IMR-90 (cell line): ENCODE measurements around the gene SOX4. TPM values are rescaled to one million over a fixed set of nuclear protein-coding genes. Genes with fewer than 3 reads are reported as not detected.

Experiments used
- ATAC-seq: fragments of 200-7000 bp; cut with Tn5 transposase; 2 replicates; pipeline ENCODE4 v1.9.1; 2020; ENCODE audit warnings: low read depth, mild to moderate bottlenecking, moderate library complexity
- BruUV-seq: library from RNA; stranded (reverse); fragments of 400-500 nt; replicated peaks from 2 replicates; lab custom pipeline; 2021; lab: Mats Ljungman, UMichigan
- CTCF ChIA-PET: fragments of 300-600 bp; formaldehyde crosslinking; extraction: SDS; loops from one replicate; lab custom pipeline; 2021; ENCODE audit warnings: antibody characterized with exemption; lab: Yijun Ruan, JAX
- POLR2A ChIA-PET: fragments of 300-600 bp; sonication (Branson Sonifier 250); formaldehyde crosslinking; loops from one replicate; lab custom pipeline; 2022; ENCODE audit warnings: antibody characterized with exemption; ENCODE audit not compliant: unreplicated experiment; lab: Charles Lee
- DNase-seq: peaks from one replicate; pipeline ENCODE4 v3.0.0; 2013
- H2AFZ ChIP-seq: replicated peaks from 2 replicates; pipeline ENCODE3; 2013; ENCODE audit warnings: low read length, mild to moderate bottlenecking; ENCODE audit not compliant: poor library complexity
- H2AK5ac ChIP-seq: 2 replicates; pipeline ENCODE4 v1.6.1; 2013; ENCODE audit warnings: low read depth, low read length, inconsistent platforms
- H2AK9ac ChIP-seq: replicated peaks from 2 replicates; pipeline ENCODE3; 2013; ENCODE audit warnings: mild to moderate bottlenecking, low read depth, low read length, moderate library complexity; ENCODE audit not compliant: poor library complexity
- H2BK120ac ChIP-seq: 2 replicates; pipeline ENCODE4 v1.6.1; 2013; ENCODE audit warnings: low read depth, low read length, inconsistent platforms
- H2BK15ac ChIP-seq: 3 replicates; pipeline ENCODE4 v1.6.1; 2013; ENCODE audit warnings: low read depth, low read length, inconsistent platforms
- H2BK20ac ChIP-seq: 2 replicates; pipeline ENCODE4 v1.6.1; 2013; ENCODE audit warnings: low read depth, mild to moderate bottlenecking, inconsistent platforms, low read length, moderate library complexity
- H2BK5ac ChIP-seq: 2 replicates; pipeline ENCODE4 v1.6.1; 2013; ENCODE audit warnings: mild to moderate bottlenecking, low read depth, low read length, inconsistent platforms; ENCODE audit not compliant: poor library complexity, severe bottlenecking
- H3K14ac ChIP-seq: replicated peaks from 2 replicates; pipeline ENCODE4 v1.6.1; 2013; ENCODE audit warnings: low read depth, low read length, inconsistent platforms
- H3K18ac ChIP-seq: 2 replicates; pipeline ENCODE4 v1.6.1; 2013; ENCODE audit warnings: low read depth, low read length, control low read depth
- H3K23ac ChIP-seq: 2 replicates; pipeline ENCODE4 v1.6.1; 2013; ENCODE audit warnings: low read depth, low read length, inconsistent platforms
- H3K27ac ChIP-seq: 2 replicates; pipeline ENCODE4 v1.5.1; 2013; ENCODE audit warnings: mild to moderate bottlenecking, control low read depth, low read length; ENCODE audit not compliant: insufficient read depth
- H3K27me3 ChIP-seq: 2 replicates; pipeline ENCODE4 v1.6.1; 2013; ENCODE audit warnings: low read length; ENCODE audit not compliant: control insufficient read depth, insufficient read depth
- H3K36me3 ChIP-seq: 2 replicates; pipeline ENCODE4 v1.6.1; 2013; ENCODE audit warnings: low read length, mixed read lengths; ENCODE audit not compliant: control insufficient read depth, insufficient read depth
- H3K4ac ChIP-seq: 2 replicates; pipeline ENCODE4 v1.6.1; 2013; ENCODE audit warnings: low read depth, low read length, inconsistent platforms
- H3K4me1 ChIP-seq: 2 replicates; pipeline ENCODE4 v1.6.1; 2013; ENCODE audit warnings: low read length, mixed read lengths; ENCODE audit not compliant: control insufficient read depth, insufficient read depth
- H3K4me2 ChIP-seq: 2 replicates; pipeline ENCODE4 v1.6.1; 2013; ENCODE audit warnings: low read depth, mild to moderate bottlenecking, control low read depth, low read length, moderate library complexity
- H3K4me3 ChIP-seq: 2 replicates; pipeline ENCODE4 v1.5.1; 2013; ENCODE audit warnings: low read depth, mild to moderate bottlenecking, control low read depth, low read length, moderate library complexity; ENCODE audit not compliant: insufficient read depth
- H3K56ac ChIP-seq: 2 replicates; pipeline ENCODE4 v1.6.1; 2013; ENCODE audit warnings: low read length, inconsistent platforms; ENCODE audit not compliant: insufficient read depth; ENCODE audit errors: extremely low read depth
- H3K79me1 ChIP-seq, 2 experiments: 2 replicates each; pipeline ENCODE4 v1.6.1; 2013; ENCODE audit warnings: low read length in 2 of 2, inconsistent platforms in 1 of 2, low read depth in 1 of 2
- H3K9ac ChIP-seq: 2 replicates; pipeline ENCODE4 v1.6.1; 2013; ENCODE audit warnings: low read depth, low read length, control low read depth
- H3K9me1 ChIP-seq: 2 replicates; pipeline ENCODE4 v1.6.1; 2013; ENCODE audit warnings: low read length, inconsistent platforms; ENCODE audit not compliant: insufficient read depth
- H3K9me3 ChIP-seq: 2 replicates; pipeline ENCODE4 v1.6.1; 2013; ENCODE audit warnings: low read length; ENCODE audit not compliant: control insufficient read depth, insufficient read depth
- H4K20me1 ChIP-seq: 2 replicates; pipeline ENCODE4 v1.6.1; 2013; ENCODE audit warnings: low read length, inconsistent platforms; ENCODE audit not compliant: insufficient read depth
- H4K5ac ChIP-seq: 2 replicates; pipeline ENCODE4 v1.6.1; 2013; ENCODE audit warnings: mild to moderate bottlenecking, low read depth, low read length, control low read depth
- H4K8ac ChIP-seq, 2 experiments: 2 replicates each; pipeline ENCODE4 v1.6.1; 2013; ENCODE audit warnings: low read depth in 2 of 2, low read length in 2 of 2, control low read depth in 1 of 2, inconsistent platforms in 1 of 2
- H4K91ac ChIP-seq: 2 replicates; pipeline ENCODE4 v1.6.1; 2013; ENCODE audit warnings: low read depth, low read length, inconsistent platforms; ENCODE audit not compliant: insufficient read depth
- BHLHE40 ChIP-seq: fragments of 150-350 bp; IDR thresholded peaks from 2 replicates; pipeline ENCODE4 v1.6.1; 2016; ENCODE audit warnings: mild to moderate bottlenecking, low read depth, low read length
- CEBPB ChIP-seq: IDR thresholded peaks from 2 replicates; pipeline ENCODE4 v1.6.1; 2012; ENCODE audit warnings: low read depth, low read length, improper control_type of control experiment
- CHD1 ChIP-seq: IDR thresholded peaks from 2 replicates; pipeline ENCODE4 v1.6.1; 2012; ENCODE audit warnings: low read depth, low read length, improper control_type of control experiment
- CTCF ChIP-seq: conservative IDR thresholded peaks from 2 replicates; pipeline ENCODE4 v1.5.1; 2012; ENCODE audit warnings: mild to moderate bottlenecking, low read depth, low read length, improper control_type of control experiment
- FOS ChIP-seq: fragments of 150-350 bp; IDR thresholded peaks from 2 replicates; pipeline ENCODE4 v1.6.1; 2016; ENCODE audit warnings: low read depth, low read length
- MAFK ChIP-seq: IDR thresholded peaks from 2 replicates; pipeline ENCODE4 v1.6.1; 2012; ENCODE audit warnings: low read depth, low read length, improper control_type of control experiment
- MAZ ChIP-seq: IDR thresholded peaks from 2 replicates; pipeline ENCODE4 v1.6.1; 2012; ENCODE audit warnings: low read depth, mild to moderate bottlenecking, low read length, improper control_type of control experiment, moderate library complexity, borderline replicate concordance
- MXI1 ChIP-seq: IDR thresholded peaks from 2 replicates; pipeline ENCODE4 v1.6.1; 2012; ENCODE audit warnings: low read depth, mild to moderate bottlenecking, low read length, moderate library complexity, borderline replicate concordance
- NFE2L2 ChIP-seq: fragments of 150-350 bp; IDR thresholded peaks from 2 replicates; pipeline ENCODE4 v1.6.1; 2016; ENCODE audit warnings: low read depth, mild to moderate bottlenecking, low read length
- POLR2A ChIP-seq: IDR thresholded peaks from 2 replicates; pipeline ENCODE4 v1.6.1; 2012; ENCODE audit warnings: mild to moderate bottlenecking, low read depth, low read length
- RAD21 ChIP-seq: IDR thresholded peaks from 2 replicates; pipeline ENCODE4 v1.6.1; 2012; ENCODE audit warnings: low read length, improper control_type of control experiment
- RCOR1 ChIP-seq: IDR thresholded peaks from 2 replicates; pipeline ENCODE4 v1.6.1; 2012; ENCODE audit warnings: mild to moderate bottlenecking, low read length, improper control_type of control experiment; ENCODE audit not compliant: insufficient replicate concordance
- RFX5 ChIP-seq: IDR thresholded peaks from 2 replicates; pipeline ENCODE4 v1.8.0; 2012; ENCODE audit warnings: low read depth, mild to moderate bottlenecking, low read length, moderate library complexity
- SMC3 ChIP-seq: fragments of 150-350 bp; IDR thresholded peaks from 2 replicates; pipeline ENCODE4 v1.6.1; 2016; ENCODE audit warnings: low read depth, mild to moderate bottlenecking, antibody characterized with exemption, low read length, moderate library complexity
- WGBS, 2 experiments: methylation state at CpG; one replicate each; pipeline versions ENCODE4 v1.1.5 to v1.1.7; 2013; ENCODE audit warnings: missing lambda C conversion rate in 2 of 2; ENCODE audit not compliant: insufficient read length in 1 of 2; ENCODE audit errors: extremely low coverage in 2 of 2; 5-methylcytosine and 5-hydroxymethylcytosine counted together
- dilution Hi-C: fragments of 300-500 bp; cut with HindIII; formaldehyde crosslinking; loops from one replicate; pipeline ENCODE4 v1.14.3; 2018; ENCODE audit warnings: low sequenced_read_pairs; ENCODE audit not compliant: unreplicated experiment
- in situ Hi-C: fragments of 300-500 bp; cut with MboI; formaldehyde crosslinking; loops from 3 replicates; pipeline ENCODE4 v1.14.3; 2019; ENCODE audit warnings: low sequenced_read_pairs, inconsistent platforms, mixed read lengths
- intact Hi-C: fragments of 100-400 bp; cut with micrococcal nuclease; formaldehyde crosslinking; loops from 2 replicates; pipeline ENCODE4 v1.10.0; 2022
- polyA plus RNA-seq, 3 experiments: library from polyadenylated mRNA; depleted of rRNA; stranded (reverse); fragments of >200 nt; gene quantifications; 2 replicates each; pipeline ENCODE4 v1.2.3, GENCODE V29; 2012; ENCODE audit warnings: low replicate concordance in 1 of 3
- total RNA-seq: library from RNA; depleted of rRNA; stranded (reverse); fragments of >200 nt; gene quantifications from 2 replicates; pipeline ENCODE4 v1.2.3, GENCODE V29; 2012
- TF ChIP-seq, protein P1 (sequence below): fragments of 150-350 bp; IDR thresholded peaks from 2 replicates; pipeline ENCODE4 v1.6.1; 2017; ENCODE audit warnings: mild to moderate bottlenecking, antibody characterized with exemption, low read length, low read depth
- TF ChIP-seq, protein P2 (sequence below): fragments of 150-350 bp; IDR thresholded peaks from 2 replicates; pipeline ENCODE4 v1.6.1; 2016; ENCODE audit warnings: low read depth, mild to moderate bottlenecking, low read length, moderate library complexity, borderline replicate concordance

Gene SOX4
- total and polyA plus RNA-seq, 2 of the 4 experiments (the other 2 are of a cell fraction), result 4.7 to 4.8 TPM

DNA sequence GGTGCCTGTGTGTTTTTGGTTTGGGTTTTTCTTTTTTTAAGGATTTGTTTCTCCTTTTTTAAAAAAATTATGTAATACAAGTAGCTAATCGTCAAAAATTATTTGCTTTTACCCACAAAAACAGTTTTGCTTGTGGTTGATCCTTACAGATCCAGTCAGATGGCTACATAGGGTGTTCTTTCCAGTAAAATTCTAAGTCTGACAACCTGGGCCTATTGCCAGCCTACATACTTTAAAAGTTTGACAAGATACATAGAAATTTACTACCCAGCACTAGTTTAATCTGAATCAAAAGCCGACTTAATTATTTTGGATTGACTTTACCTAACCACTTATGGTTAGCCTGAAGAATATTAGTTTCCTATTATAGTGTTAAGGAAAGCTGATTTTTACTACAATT, 2.1 kb upstream of the SOX4 start:
- intact Hi-C loops (loop anchor here (5.0 to 10.0 kb wide), 4 partner anchors 483 to 1236 kb away; no protein-coding TSS in a partner anchor), dilution Hi-C loops (no loop called here), in situ Hi-C loops (loop anchor here (10.0 kb wide), 1 partner anchor 553 kb away; no protein-coding TSS in a partner anchor)
- H2BK5ac ChIP-seq, result no peak overlapping the region
- no peak for DNase-seq
- H3K36me3 ChIP-seq, result peaks cover 13% of the 10 kb centered on the region
- no peak overlapping the region for H3K4me2 ChIP-seq
- peaks cover 3% of the 10 kb centered on the region; the same call in 1 of the 2 replicates for H3K4me1 ChIP-seq
- peaks cover 0 to 11% of the 10 kb centered on the region in 2 experiments; a peak in 1 of 4 replicates for H3K79me1 ChIP-seq
- no peak overlapping the region for H4K8ac ChIP-seq
- no peak overlapping the region for H4K91ac ChIP-seq
- H2AK9ac ChIP-seq, result no peak overlapping the region
- H3K9ac ChIP-seq, result no peak overlapping the region
- peaks cover 20% of the 10 kb centered on the region for H4K20me1 ChIP-seq
- 0 out of 2 replicates have a peak, but pooled peaks cover 2% of the 10 kb centered on the region for H3K9me1 ChIP-seq
- no peak overlapping the region for H3K4ac ChIP-seq
- H2BK15ac ChIP-seq, result no peak overlapping the region
- H3K18ac ChIP-seq, result no peak overlapping the region
- H2AK5ac ChIP-seq, result no peak overlapping the region
- POLR2A ChIA-PET, result interaction anchor here (0.6 kb wide), 1 partner anchor 405 kb away, joined by 3 read pairs; no protein-coding TSS in a partner anchor
- no TSS peak for BruUV-seq
- CTCF ChIA-PET, result interaction anchor here (0.6 kb wide), 2 partner anchors 677 to 1797 kb away, joined by 3 read pairs; no protein-coding TSS in a partner anchor
- no peaks in the 10 kb centered on the region for H3K9me3 ChIP-seq
- no peak overlapping the region for H3K27ac ChIP-seq
- H2AFZ ChIP-seq, result no peak overlapping the region
- H2BK20ac ChIP-seq, result no peak overlapping the region
- H3K23ac ChIP-seq, result no peak overlapping the region
- H3K27me3 ChIP-seq, result no peaks in the 10 kb centered on the region
- H3K4me3 ChIP-seq, result no peak overlapping the region
- no peak overlapping the region for H3K56ac ChIP-seq
- no peak overlapping the region for H3K14ac ChIP-seq
- no peak for TF ChIP-seq FOS
- no peak for TF ChIP-seq BHLHE40
- no peak for TF ChIP-seq SMC3
- no peak for TF ChIP-seq NFE2L2
- no peak for TF ChIP-seq RCOR1
- TF ChIP-seq, protein P1, sequence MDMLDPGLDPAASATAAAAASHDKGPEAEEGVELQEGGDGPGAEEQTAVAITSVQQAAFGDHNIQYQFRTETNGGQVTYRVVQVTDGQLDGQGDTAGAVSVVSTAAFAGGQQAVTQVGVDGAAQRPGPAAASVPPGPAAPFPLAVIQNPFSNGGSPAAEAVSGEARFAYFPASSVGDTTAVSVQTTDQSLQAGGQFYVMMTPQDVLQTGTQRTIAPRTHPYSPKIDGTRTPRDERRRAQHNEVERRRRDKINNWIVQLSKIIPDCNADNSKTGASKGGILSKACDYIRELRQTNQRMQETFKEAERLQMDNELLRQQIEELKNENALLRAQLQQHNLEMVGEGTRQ, result no peak
- no peak for TF ChIP-seq MAZ
- no peak for TF ChIP-seq MAFK
- no peak for TF ChIP-seq CEBPB
- no peak for TF ChIP-seq POLR2A
- no peak for TF ChIP-seq RFX5
- TF ChIP-seq RAD21, result no peak
- no peak for TF ChIP-seq CTCF
- no peak for TF ChIP-seq CHD1
- TF ChIP-seq, protein P2, sequence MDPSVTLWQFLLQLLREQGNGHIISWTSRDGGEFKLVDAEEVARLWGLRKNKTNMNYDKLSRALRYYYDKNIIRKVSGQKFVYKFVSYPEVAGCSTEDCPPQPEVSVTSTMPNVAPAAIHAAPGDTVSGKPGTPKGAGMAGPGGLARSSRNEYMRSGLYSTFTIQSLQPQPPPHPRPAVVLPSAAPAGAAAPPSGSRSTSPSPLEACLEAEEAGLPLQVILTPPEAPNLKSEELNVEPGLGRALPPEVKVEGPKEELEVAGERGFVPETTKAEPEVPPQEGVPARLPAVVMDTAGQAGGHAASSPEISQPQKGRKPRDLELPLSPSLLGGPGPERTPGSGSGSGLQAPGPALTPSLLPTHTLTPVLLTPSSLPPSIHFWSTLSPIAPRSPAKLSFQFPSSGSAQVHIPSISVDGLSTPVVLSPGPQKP, result no peak
- TF ChIP-seq MXI1, result no peak
- ATAC-seq, result no peak
- no peak overlapping the region for H2BK120ac ChIP-seq
- WGBS, 2 experiments, result no CpG with 5 or more reads among the region's 2 CpGs
- no peak overlapping the region for H4K5ac ChIP-seq
